ENCODE results near the gene B3GNT9. TPM values are rescaled to one million over a fixed set of nuclear protein-coding genes. Genes with fewer than 3 reads are reported as not detected.

The B3GNT9 gene
- total RNA-seq, 1 experiment from 2014 or later = 4.0 TPM

DNA sequence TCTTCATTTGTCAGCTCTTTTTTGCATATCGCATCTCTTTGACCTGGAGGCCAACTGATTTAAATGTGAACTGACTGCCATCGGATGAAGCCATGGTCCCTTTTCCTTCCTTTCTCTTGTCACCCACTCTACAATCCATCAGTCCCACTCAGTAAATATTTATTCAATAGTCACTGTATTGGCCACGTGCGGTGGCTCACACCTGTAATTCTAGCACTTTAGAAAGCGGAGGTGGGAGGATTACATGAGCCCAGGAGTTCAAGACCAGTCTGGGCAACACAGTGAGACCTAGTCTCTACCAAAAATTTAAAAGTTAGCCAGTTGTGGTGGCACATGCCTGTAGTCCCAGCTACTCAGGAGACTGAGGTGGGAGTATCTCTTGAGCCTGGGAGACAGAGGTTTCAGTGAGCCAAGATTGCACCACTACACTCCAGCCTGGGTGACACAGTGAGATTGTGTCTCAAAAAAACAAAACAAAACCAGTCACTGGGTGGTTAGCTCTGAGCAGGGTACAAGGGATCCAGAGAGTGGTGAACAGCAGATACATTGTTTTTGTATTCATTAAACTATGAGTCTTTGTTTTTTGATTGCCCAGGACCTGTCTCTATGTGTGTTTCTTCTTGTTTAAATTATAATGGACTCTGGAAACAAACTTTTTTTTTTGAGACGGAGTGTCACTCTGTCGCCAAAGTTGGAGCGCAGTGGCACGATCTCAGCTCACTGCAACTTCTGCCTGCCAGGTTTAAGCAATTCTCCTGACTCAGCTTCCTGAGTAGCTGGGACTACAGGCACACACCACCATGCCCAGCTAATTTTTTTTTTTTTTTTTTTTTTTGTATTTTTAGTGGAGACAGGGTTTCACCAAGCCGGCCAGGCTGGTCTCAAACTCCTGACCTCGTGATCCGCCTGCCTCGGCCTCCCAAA lies 34.1 kb downstream of the B3GNT9 start:
- ChIA-PET POLR2A (ENCODE audit: unreplicated experiment) (no interaction called here), CTCF (no interaction called here)
- H3F3A ChIP-seq (ENCODE audit: insufficient read depth, low read depth) = peaks cover 20% of the 10 kb centered on the region; the same call in 1 of the 2 replicates
- H3K4me2 ChIP-seq = no peak overlapping the region
- no peak overlapping the region for H3K27ac ChIP-seq
- DNase-seq = no peak
- peaks cover 22% of the 10 kb centered on the region; the same call in 1 of the 2 replicates for H4K20me1 ChIP-seq (ENCODE audit: insufficient read depth)
- H3K27me3 ChIP-seq (ENCODE audit: insufficient read depth, low read depth) = no peaks in the 10 kb centered on the region
- TF ChIP-seq EZH2 (IDR thresholded peaks at IDR 0.05; ENCODE audit: low read depth) = no peak
- TF ChIP-seq, protein P1, sequence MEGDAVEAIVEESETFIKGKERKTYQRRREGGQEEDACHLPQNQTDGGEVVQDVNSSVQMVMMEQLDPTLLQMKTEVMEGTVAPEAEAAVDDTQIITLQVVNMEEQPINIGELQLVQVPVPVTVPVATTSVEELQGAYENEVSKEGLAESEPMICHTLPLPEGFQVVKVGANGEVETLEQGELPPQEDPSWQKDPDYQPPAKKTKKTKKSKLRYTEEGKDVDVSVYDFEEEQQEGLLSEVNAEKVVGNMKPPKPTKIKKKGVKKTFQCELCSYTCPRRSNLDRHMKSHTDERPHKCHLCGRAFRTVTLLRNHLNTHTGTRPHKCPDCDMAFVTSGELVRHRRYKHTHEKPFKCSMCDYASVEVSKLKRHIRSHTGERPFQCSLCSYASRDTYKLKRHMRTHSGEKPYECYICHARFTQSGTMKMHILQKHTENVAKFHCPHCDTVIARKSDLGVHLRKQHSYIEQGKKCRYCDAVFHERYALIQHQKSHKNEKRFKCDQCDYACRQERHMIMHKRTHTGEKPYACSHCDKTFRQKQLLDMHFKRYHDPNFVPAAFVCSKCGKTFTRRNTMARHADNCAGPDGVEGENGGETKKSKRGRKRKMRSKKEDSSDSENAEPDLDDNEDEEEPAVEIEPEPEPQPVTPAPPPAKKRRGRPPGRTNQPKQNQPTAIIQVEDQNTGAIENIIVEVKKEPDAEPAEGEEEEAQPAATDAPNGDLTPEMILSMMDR (conservative IDR thresholded peaks at IDR 0.05) = no peak
- peaks cover 26% of the 10 kb centered on the region for H3K4me1 ChIP-seq (replicated peaks; ENCODE audit: insufficient read depth)
- H3K4me3 ChIP-seq = no peak overlapping the region
- BruUV-seq (replicated peaks) = no TSS peak
- H3K9me3 ChIP-seq (ENCODE audit: insufficient read depth, low read depth) = no peaks in the 10 kb centered on the region
- intact Hi-C loops (cut with micrococcal nuclease; ENCODE audit: unreplicated experiment) = no loop called here
- no peaks in the 10 kb centered on the region for H3K9me2 ChIP-seq (ENCODE audit: insufficient read depth)
- H3K79me2 ChIP-seq (ENCODE audit: low read depth) = peaks cover 59% of the 10 kb centered on the region
- H2AFZ ChIP-seq = no peak overlapping the region
- peaks cover 6% of the 10 kb centered on the region; the same call in 1 of the 2 replicates for H3K36me3 ChIP-seq (ENCODE audit: low read depth)

GRCh38 chr16:67115639-67116038 lies 35.2 kb downstream of the B3GNT9 start:
- no peaks in the 10 kb centered on the region for H3K9me2 ChIP-seq (ENCODE audit: insufficient read depth)
- no peaks in the 10 kb centered on the region for H3K27me3 ChIP-seq (ENCODE audit: insufficient read depth, low read depth)
- no TSS peak for BruUV-seq (replicated peaks)
- TF ChIP-seq, protein P1 (conservative IDR thresholded peaks at IDR 0.05) = no peak
- TF ChIP-seq EZH2 (IDR thresholded peaks at IDR 0.05; ENCODE audit: low read depth) = no peak
- intact Hi-C loops (cut with micrococcal nuclease; ENCODE audit: unreplicated experiment) = no loop called here
- no peak overlapping the region for H3K4me2 ChIP-seq
- CTCF ChIA-PET = interaction anchor here (0.6 kb wide), 1 partner anchor 119 kb away, joined by 6 read pairs; no protein-coding TSS in a partner anchor
- peaks cover 35% of the 10 kb centered on the region for H3K4me1 ChIP-seq (replicated peaks; ENCODE audit: insufficient read depth)
- peak in 1 of 2 experiments; percentile 47 for DNase-seq
- peaks cover 69% of the 10 kb centered on the region for H3K79me2 ChIP-seq (ENCODE audit: low read depth)
- H3K4me3 ChIP-seq = no peak overlapping the region
- H4K20me1 ChIP-seq (ENCODE audit: insufficient read depth) = peaks cover 22% of the 10 kb centered on the region; the same call in 1 of the 2 replicates
- POLR2A ChIA-PET (ENCODE audit: unreplicated experiment) = no interaction called here
- H2AFZ ChIP-seq = no peak overlapping the region
- H3K27ac ChIP-seq = no peak overlapping the region
- no peaks in the 10 kb centered on the region for H3K9me3 ChIP-seq (ENCODE audit: insufficient read depth, low read depth)
- peaks cover 4% of the 10 kb centered on the region; the same call in 1 of the 2 replicates for H3K36me3 ChIP-seq (ENCODE audit: low read depth)
- peaks cover 20% of the 10 kb centered on the region; the same call in 1 of the 2 replicates for H3F3A ChIP-seq (ENCODE audit: insufficient read depth, low read depth)

DNA sequence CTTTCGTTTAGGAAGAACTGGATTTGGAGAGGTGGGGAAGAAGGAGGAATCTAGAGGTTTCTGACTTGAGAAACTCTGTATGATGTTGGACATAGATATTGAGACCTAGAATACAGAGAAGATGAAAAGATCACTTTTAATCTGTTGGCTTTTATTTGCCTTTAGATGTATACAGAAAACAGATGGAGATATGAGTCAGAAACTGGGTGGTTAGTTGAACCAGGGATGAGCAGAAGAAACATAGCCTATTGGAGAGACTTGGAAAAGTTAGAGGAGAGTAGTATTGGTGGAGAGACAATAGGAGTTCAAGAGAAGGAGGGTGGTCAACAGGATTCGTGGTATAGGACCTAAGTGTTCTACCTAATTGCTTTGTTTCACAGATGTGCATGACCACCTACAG lies 36.0 kb downstream of the B3GNT9 start:
- Histone ChIP-seq H3K79me2 (ENCODE audit: low read depth) (peaks cover 77% of the 10 kb centered on the region), H2AFZ (no peak overlapping the region), H3K36me3 (ENCODE audit: low read depth) (no peaks in the 10 kb centered on the region), H3K9me3 (ENCODE audit: insufficient read depth, low read depth) (no peaks in the 10 kb centered on the region), H3K27me3 (ENCODE audit: insufficient read depth, low read depth) (no peaks in the 10 kb centered on the region), H3K4me2 (no peak overlapping the region), H3F3A (ENCODE audit: insufficient read depth, low read depth) (peaks cover 20% of the 10 kb centered on the region; the same call in 1 of the 2 replicates), H3K9me2 (ENCODE audit: insufficient read depth) (no peaks in the 10 kb centered on the region), H3K27ac (no peak overlapping the region), H3K4me3 (no peak overlapping the region), H3K4me1 (replicated peaks; ENCODE audit: insufficient read depth) (peaks cover 35% of the 10 kb centered on the region), H4K20me1 (ENCODE audit: insufficient read depth) (peaks cover 21% of the 10 kb centered on the region; the same call in 1 of the 2 replicates)
- no peak for DNase-seq
- ChIA-PET POLR2A (ENCODE audit: unreplicated experiment) (no interaction called here), CTCF (no interaction called here)
- intact Hi-C loops (cut with micrococcal nuclease; ENCODE audit: unreplicated experiment) = loop anchor here (5.0 kb wide), 1 partner anchor 43 kb away; the partner anchor contains the start of genes FBXL8 and TRADD
- TF ChIP-seq, protein P1 (conservative IDR thresholded peaks at IDR 0.05) = no peak
- TF ChIP-seq EZH2 (IDR thresholded peaks at IDR 0.05; ENCODE audit: low read depth) = no peak
- no TSS peak for BruUV-seq (replicated peaks)
